Breast epithelium (tissue), 4 donors: ENCODE measurements around the gene CD58. TPM values are rescaled to one million over a fixed set of nuclear protein-coding genes. Genes with fewer than 3 reads are reported as not detected.

Source experiments
- DNase-seq, 2 donors: peaks; one replicate each; pipeline ENCODE4 v3.0.0-alpha.2; 2019; ENCODE audit warnings: low spot score in 2 of 2
- H3K27ac ChIP-seq, 2 donors: fragments of 200-600 bp; sonication (generic) in 1 of 2; one replicate each; pipeline ENCODE4 v1.5.1; 2016 to 2019; ENCODE audit warnings: mild to moderate bottlenecking in 1 of 2
- H3K27me3 ChIP-seq, 2 donors: fragments of 200-600 bp; sonication (generic) in 1 of 2; one replicate each; pipeline versions ENCODE4 v1.5.1 to v1.6.0; 2017 to 2019; ENCODE audit warnings: control low read depth in 1 of 2, mild to moderate bottlenecking in 1 of 2
- H3K36me3 ChIP-seq: fragments of 200-600 bp; one replicate; pipeline ENCODE4 v1.5.1; 2019
- H3K4me1 ChIP-seq, 2 donors: fragments of 200-600 bp; sonication (generic); one replicate each; pipeline ENCODE4 v1.5.1; 2016 to 2019; ENCODE audit warnings: control low read depth in 1 of 2
- H3K4me3 ChIP-seq, 3 donors: fragments of 200-600 bp; sonication (generic); 1 replicate in 2 of 3; 2 replicates in 1 of 3; pipeline ENCODE4 v1.5.1; 2016 to 2019; ENCODE audit warnings: mild to moderate bottlenecking in 3 of 3, moderate library complexity in 2 of 3
- H3K9me3 ChIP-seq, 2 donors: fragments of 200-600 bp; sonication (generic) in 1 of 2; one replicate each; pipeline ENCODE4 v1.5.1; 2016 to 2019; ENCODE audit warnings: control low read depth in 1 of 2
- POLR2A ChIP-seq: fragments of 450-650 bp; IDR thresholded peaks from one replicate; pipeline ENCODE4 v1.6.1; 2016; ENCODE audit warnings: antibody characterized with exemption, mild to moderate bottlenecking, moderate library complexity
- POLR2AphosphoS5 ChIP-seq, 3 donors: sonication (generic); formaldehyde crosslinking; IDR thresholded peaks; one replicate each; pipeline ENCODE4 v1.6.1; 2017; ENCODE audit warnings: antibody characterized with exemption in 3 of 3
- intact Hi-C: fragments of 100-400 bp; cut with DNase I; formaldehyde crosslinking; loops from one replicate; pipeline ENCODE4 v1.15.1; 2023; ENCODE audit warnings: low total_unique reads
- total RNA-seq, 3 donors: library from RNA; depleted of rRNA; stranded (reverse); fragments of >200 nt; gene quantifications; one replicate each; pipeline ENCODE4 v1.1.0, GENCODE V29; 2016
- TF ChIP-seq, protein P1 (sequence below), 3 donors: fragments of 450-650 bp; IDR thresholded peaks; one replicate each; pipeline ENCODE4 v1.5.1; 2016 to 2017; ENCODE audit warnings: antibody characterized with exemption in 3 of 3, mild to moderate bottlenecking in 3 of 3, moderate library complexity in 3 of 3

Gene CD58
- total RNA-seq, 3 donors from 2014 or later, result 22.0 to 31.4 (median 31.3) TPM

DNA sequence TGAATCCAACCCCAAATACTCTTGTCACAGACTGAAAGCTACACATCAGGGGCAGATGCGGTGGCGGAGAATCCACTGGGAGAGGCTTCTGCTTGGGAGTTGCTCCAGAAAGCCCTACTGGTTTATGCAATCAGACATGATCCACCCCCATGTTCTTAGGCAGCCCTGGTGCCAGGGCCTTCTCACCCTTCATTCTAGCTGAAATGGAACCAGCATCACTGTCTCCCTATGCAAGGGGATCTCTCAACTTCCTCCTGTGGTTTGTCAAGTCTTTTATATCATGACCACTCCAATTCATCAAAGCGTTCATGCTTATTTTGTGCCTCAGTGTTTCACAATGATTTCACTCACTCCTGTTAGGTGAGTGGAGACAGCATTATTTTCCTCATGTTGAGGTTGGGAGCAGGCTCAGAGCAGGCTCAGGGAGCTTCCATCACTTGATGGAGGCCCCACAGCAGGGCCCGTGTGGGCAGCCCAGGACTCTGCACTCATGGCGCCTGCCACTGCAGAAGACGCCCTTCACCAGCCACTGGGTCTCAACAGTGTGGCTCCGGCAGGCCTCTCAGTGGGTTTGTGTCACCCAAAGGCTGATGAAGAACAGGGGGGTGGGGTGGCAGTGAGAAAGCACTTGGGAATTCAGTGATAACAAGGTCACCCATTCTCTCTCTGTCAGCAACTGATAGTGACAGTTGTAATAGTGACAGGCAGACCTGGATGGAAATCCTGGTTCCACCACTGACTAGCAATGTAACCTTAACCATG is 67.1 kb downstream of the CD58 start:
- Histone ChIP-seq H3K4me1 (no peaks in the 10 kb centered on the region), H3K9me3 (no peaks in the 10 kb centered on the region), H3K36me3 (no peaks in the 10 kb centered on the region), H3K4me3 (no peak overlapping the region), H3K27me3 (no peaks in the 10 kb centered on the region), H3K27ac (peak overlapping the region; percentile 37 to 55)
- intact Hi-C loops, result loop anchor here (5.0 kb wide), 1 partner anchor 366 kb away; no protein-coding TSS in a partner anchor
- DNase-seq, result no peak
- TF ChIP-seq POLR2AphosphoS5 (IDR thresholded peaks at IDR 0.05) (no peak), POLR2A (no peak)
- TF ChIP-seq, protein P1, sequence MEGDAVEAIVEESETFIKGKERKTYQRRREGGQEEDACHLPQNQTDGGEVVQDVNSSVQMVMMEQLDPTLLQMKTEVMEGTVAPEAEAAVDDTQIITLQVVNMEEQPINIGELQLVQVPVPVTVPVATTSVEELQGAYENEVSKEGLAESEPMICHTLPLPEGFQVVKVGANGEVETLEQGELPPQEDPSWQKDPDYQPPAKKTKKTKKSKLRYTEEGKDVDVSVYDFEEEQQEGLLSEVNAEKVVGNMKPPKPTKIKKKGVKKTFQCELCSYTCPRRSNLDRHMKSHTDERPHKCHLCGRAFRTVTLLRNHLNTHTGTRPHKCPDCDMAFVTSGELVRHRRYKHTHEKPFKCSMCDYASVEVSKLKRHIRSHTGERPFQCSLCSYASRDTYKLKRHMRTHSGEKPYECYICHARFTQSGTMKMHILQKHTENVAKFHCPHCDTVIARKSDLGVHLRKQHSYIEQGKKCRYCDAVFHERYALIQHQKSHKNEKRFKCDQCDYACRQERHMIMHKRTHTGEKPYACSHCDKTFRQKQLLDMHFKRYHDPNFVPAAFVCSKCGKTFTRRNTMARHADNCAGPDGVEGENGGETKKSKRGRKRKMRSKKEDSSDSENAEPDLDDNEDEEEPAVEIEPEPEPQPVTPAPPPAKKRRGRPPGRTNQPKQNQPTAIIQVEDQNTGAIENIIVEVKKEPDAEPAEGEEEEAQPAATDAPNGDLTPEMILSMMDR (IDR thresholded peaks at IDR 0.05), result no peak

DNA sequence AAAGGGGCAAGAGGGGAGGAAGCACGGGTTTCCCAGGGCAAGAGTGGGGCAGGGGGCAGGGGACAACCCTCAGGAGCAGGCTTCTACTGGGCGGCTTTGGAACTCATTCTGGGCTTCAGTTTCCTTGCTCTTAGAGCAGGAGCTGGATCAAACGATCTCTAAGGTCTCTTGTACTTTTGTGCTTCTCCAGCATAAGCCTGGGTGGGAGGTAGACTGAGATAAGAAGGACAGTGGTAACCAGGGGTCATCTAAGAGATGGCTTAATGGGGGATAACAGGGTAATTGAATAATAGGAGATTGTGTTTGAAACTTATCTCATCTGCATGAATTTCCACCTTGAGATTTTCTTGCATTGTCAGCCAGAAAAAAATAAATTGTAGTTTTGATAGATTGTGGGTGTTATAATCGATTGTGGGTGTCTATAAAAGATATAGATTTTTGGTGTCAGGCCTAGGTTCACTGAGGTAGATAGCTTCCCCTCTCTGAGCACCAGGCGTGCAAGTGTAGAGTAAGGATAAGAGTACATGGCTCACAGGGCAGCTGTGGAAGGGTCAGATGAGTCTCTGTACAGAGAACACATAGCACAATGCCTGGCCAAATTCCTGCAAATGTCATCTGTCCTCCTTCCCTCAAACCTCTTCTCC is 68.0 kb downstream of the CD58 start:
- intact Hi-C loops, result loop anchor here (5.0 kb wide), 1 partner anchor 365 kb away; no protein-coding TSS in a partner anchor
- TF ChIP-seq, protein P1 (IDR thresholded peaks at IDR 0.05), result no peak
- TF ChIP-seq POLR2AphosphoS5 (IDR thresholded peaks at IDR 0.05) (no peak), POLR2A (no peak)
- H3K27ac ChIP-seq, result no peak overlapping the region
- DNase-seq, result no peak
- no peak overlapping the region for H3K4me3 ChIP-seq
- H3K9me3 ChIP-seq, result no peaks in the 10 kb centered on the region
- H3K4me1 ChIP-seq, result no peaks in the 10 kb centered on the region
- no peaks in the 10 kb centered on the region for H3K27me3 ChIP-seq
- H3K36me3 ChIP-seq, result no peaks in the 10 kb centered on the region

DNA sequence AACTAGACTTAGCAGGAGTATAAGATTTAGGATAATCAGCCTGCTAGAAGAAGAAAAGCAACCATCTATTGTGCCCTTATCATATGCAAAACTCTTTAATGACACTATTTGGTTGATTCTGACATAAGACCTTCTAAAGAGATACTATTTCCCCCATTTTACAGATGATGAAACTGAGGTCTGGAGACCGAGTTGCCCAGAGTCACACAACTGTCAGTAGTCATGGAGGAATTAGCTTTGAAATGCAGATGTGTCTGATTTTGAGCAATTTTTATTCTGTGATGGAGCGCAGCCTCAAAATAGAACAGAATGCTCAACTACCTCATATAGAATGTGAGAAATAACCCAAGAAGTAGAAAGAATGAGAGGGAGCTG is 69.0 kb downstream of the CD58 start:
- Histone ChIP-seq H3K9me3 (no peaks in the 10 kb centered on the region), H3K27ac (no peak overlapping the region), H3K4me3 (no peak overlapping the region), H3K27me3 (no peaks in the 10 kb centered on the region), H3K36me3 (no peaks in the 10 kb centered on the region), H3K4me1 (no peaks in the 10 kb centered on the region)
- no peak for DNase-seq
- intact Hi-C loops, result loop anchor here (5.0 kb wide), 1 partner anchor 365 kb away; no protein-coding TSS in a partner anchor
- no peak for TF ChIP-seq POLR2AphosphoS5 (IDR thresholded peaks at IDR 0.05)
- TF ChIP-seq POLR2A, result no peak
- TF ChIP-seq, protein P1 (IDR thresholded peaks at IDR 0.05), result no peak

DNA sequence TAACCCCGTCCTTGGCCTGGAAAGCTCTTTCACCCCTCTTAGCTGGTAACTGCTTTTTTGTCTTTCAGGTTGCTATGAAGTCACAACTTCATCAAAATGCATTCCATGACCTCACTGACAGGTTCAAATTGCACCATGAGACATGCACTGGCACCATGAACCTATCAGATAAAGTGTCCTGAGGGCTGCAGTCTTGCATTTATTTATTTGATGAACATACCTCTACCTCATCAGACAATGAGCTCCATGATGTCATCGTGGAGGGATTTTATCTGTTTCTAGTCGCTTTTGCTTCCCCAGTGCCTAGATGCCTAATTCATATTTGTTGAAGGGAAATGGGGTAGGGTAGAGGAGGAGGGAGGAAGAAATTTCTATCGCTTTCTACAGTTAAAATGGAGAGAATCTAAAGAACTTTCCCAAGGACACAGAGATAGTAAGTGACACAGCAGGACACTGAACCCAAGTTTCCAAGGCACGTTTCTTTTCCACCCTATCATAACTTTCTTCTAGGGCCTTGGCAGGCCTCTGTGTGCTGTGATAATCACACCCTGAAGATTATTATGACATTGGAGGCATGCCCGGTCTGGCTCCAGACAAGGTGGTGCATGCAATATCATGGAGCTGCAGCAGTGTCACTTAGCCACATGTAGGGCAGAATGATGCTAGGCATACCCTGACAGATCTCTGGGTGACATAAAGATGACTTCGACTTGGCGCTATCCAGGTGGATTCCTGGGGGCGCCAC is 69.5 kb downstream of the CD58 start:
- no peaks in the 10 kb centered on the region for H3K9me3 ChIP-seq
- no peaks in the 10 kb centered on the region for H3K4me1 ChIP-seq
- no peak for TF ChIP-seq POLR2AphosphoS5 (IDR thresholded peaks at IDR 0.05)
- no peak for TF ChIP-seq POLR2A
- TF ChIP-seq, protein P1 (IDR thresholded peaks at IDR 0.05), result no peak
- DNase-seq, result no peak
- H3K27me3 ChIP-seq, result no peaks in the 10 kb centered on the region
- no peak overlapping the region for H3K27ac ChIP-seq
- H3K36me3 ChIP-seq, result no peaks in the 10 kb centered on the region
- no peak overlapping the region for H3K4me3 ChIP-seq
- intact Hi-C loops, result loop anchor here (5.0 kb wide), 1 partner anchor 364 kb away; no protein-coding TSS in a partner anchor
